Neural cell (in vitro differentiated cells): ENCODE results near the gene HEPACAM2.

Experiments
- EP300 ChIP-seq: fragments of 450-650 bp; conservative IDR thresholded peaks from 2 replicates; pipeline ENCODE4 v1.6.1; 2014; ENCODE audit warnings: antibody characterized with exemption, mild to moderate bottlenecking, moderate library complexity; ENCODE audit not compliant: poor library complexity, severe bottlenecking
- EZH2 ChIP-seq: fragments of 200-600, 300-800 bp; shearing (Covaris generic), sonication (generic); IDR thresholded peaks from 2 replicates; pipeline ENCODE4 v1.6.1; 2014; ENCODE audit warnings: antibody characterized with exemption, low read length, borderline replicate concordance, mild to moderate bottlenecking; ENCODE audit not compliant: insufficient read depth, poor library complexity, severe bottlenecking
- MXI1 ChIP-seq: fragments of 450-650 bp; conservative IDR thresholded peaks from 2 replicates; pipeline ENCODE4 v1.6.1; 2014; ENCODE audit warnings: antibody characterized with exemption, mild to moderate bottlenecking; ENCODE audit not compliant: poor library complexity, severe bottlenecking
- POLR2AphosphoS5 ChIP-seq: IDR thresholded peaks from 2 replicates; pipeline ENCODE4 v1.6.1; 2012
- RAD21 ChIP-seq: fragments of 450-650 bp; conservative IDR thresholded peaks from 2 replicates; pipeline ENCODE4 v1.6.1; 2014; ENCODE audit warnings: antibody characterized with exemption, mild to moderate bottlenecking, moderate library complexity
- SMC3 ChIP-seq: fragments of 450-650 bp; conservative IDR thresholded peaks from 2 replicates; pipeline ENCODE4 v1.6.1; 2014; ENCODE audit warnings: antibody characterized with exemption, mild to moderate bottlenecking, moderate library complexity; ENCODE audit not compliant: poor library complexity
- TAF1 ChIP-seq: IDR thresholded peaks from 2 replicates; pipeline ENCODE4 v1.6.1; 2012; ENCODE audit warnings: low read depth
- TF ChIP-seq, protein P1 (sequence below): IDR thresholded peaks from 2 replicates; pipeline ENCODE4 v1.6.1; 2012; ENCODE audit warnings: borderline replicate concordance
- TF ChIP-seq, protein P2 (sequence below): fragments of 450-650 bp; IDR thresholded peaks from 2 replicates; pipeline ENCODE4 v1.5.1; 2014; ENCODE audit warnings: antibody characterized with exemption, mild to moderate bottlenecking, moderate library complexity; ENCODE audit not compliant: poor library complexity, severe bottlenecking

DNA sequence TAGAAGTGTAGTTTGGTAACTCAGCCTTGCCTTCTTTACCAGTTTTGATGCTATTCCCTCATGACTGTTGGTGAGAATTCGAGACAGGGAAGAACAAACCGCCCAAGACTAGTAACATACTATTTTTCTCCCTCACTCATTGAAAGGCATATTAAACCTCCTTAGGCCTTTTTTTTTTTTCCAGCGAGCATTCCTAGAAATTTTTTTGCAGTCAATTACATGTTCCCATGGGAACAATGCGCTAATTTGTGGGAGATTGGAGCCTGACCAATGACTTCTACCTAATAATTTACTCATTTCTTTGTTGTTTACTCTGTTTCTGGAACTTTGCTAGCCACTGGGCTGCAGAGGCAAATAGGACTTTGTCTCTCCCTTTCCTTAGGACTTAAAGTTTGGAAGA, 11.9 kb upstream of the HEPACAM2 start:
- TF ChIP-seq, protein P1, sequence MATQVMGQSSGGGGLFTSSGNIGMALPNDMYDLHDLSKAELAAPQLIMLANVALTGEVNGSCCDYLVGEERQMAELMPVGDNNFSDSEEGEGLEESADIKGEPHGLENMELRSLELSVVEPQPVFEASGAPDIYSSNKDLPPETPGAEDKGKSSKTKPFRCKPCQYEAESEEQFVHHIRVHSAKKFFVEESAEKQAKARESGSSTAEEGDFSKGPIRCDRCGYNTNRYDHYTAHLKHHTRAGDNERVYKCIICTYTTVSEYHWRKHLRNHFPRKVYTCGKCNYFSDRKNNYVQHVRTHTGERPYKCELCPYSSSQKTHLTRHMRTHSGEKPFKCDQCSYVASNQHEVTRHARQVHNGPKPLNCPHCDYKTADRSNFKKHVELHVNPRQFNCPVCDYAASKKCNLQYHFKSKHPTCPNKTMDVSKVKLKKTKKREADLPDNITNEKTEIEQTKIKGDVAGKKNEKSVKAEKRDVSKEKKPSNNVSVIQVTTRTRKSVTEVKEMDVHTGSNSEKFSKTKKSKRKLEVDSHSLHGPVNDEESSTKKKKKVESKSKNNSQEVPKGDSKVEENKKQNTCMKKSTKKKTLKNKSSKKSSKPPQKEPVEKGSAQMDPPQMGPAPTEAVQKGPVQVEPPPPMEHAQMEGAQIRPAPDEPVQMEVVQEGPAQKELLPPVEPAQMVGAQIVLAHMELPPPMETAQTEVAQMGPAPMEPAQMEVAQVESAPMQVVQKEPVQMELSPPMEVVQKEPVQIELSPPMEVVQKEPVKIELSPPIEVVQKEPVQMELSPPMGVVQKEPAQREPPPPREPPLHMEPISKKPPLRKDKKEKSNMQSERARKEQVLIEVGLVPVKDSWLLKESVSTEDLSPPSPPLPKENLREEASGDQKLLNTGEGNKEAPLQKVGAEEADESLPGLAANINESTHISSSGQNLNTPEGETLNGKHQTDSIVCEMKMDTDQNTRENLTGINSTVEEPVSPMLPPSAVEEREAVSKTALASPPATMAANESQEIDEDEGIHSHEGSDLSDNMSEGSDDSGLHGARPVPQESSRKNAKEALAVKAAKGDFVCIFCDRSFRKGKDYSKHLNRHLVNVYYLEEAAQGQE: no peak
- TF ChIP-seq, protein P2, sequence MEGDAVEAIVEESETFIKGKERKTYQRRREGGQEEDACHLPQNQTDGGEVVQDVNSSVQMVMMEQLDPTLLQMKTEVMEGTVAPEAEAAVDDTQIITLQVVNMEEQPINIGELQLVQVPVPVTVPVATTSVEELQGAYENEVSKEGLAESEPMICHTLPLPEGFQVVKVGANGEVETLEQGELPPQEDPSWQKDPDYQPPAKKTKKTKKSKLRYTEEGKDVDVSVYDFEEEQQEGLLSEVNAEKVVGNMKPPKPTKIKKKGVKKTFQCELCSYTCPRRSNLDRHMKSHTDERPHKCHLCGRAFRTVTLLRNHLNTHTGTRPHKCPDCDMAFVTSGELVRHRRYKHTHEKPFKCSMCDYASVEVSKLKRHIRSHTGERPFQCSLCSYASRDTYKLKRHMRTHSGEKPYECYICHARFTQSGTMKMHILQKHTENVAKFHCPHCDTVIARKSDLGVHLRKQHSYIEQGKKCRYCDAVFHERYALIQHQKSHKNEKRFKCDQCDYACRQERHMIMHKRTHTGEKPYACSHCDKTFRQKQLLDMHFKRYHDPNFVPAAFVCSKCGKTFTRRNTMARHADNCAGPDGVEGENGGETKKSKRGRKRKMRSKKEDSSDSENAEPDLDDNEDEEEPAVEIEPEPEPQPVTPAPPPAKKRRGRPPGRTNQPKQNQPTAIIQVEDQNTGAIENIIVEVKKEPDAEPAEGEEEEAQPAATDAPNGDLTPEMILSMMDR: no peak
- TF ChIP-seq SMC3: no peak
- TF ChIP-seq POLR2AphosphoS5: no peak
- no peak for TF ChIP-seq EZH2
- no peak for TF ChIP-seq RAD21
- no peak for TF ChIP-seq EP300
- TF ChIP-seq TAF1: no peak
- TF ChIP-seq MXI1: no peak
